ENCODE results near the gene D2HGDH. TPM values are rescaled to one million over a fixed set of nuclear protein-coding genes. Genes with fewer than 3 reads are reported as not detected.
A peak's percentile ranks its signal among the peaks of the same experiment; 100 is the strongest.

Gene D2HGDH
- total and polyA plus RNA-seq, 2 of the 13 experiments (the other 11 are each of a cell fraction or from before 2014, with no cell fraction given) = 19.2 to 20.3 TPM

- TF ChIP-seq BATF2 (CRISPR knock-in tag; IDR thresholded peaks at IDR 0.05) = peak; percentile 88; the same call in 1 of the 2 replicates
- TF ChIP-seq GZF1 (CRISPR knock-in tag; IDR thresholded peaks at IDR 0.05) = peak; percentile 94
- TF ChIP-seq SP1 (IDR thresholded peaks at IDR 0.05) = no peak
- peak; percentile 38; the same call in 1 of the 2 replicates for TF ChIP-seq SP1 (CRISPR knock-in tag; IDR thresholded peaks at IDR 0.05)
- 0 out of 2 replicates have a peak, but pooled peaks have one; percentile 50 for TF ChIP-seq RBAK (CRISPR knock-in tag; IDR thresholded peaks at IDR 0.05)
- peak; percentile 69; the same call in 1 of the 2 replicates for TF ChIP-seq HIVEP1 (CRISPR knock-in tag; IDR thresholded peaks at IDR 0.05)
- TF ChIP-seq ATM (IDR thresholded peaks at IDR 0.05; ENCODE audit: borderline replicate concordance) = no peak
- TF ChIP-seq PRDM4 (CRISPR knock-in tag; IDR thresholded peaks at IDR 0.05; ENCODE audit: borderline replicate concordance) = 0 out of 2 replicates have a peak, but pooled peaks have one; percentile 46
- TF ChIP-seq ZNF704 (CRISPR knock-in tag; IDR thresholded peaks at IDR 0.05; ENCODE audit: borderline replicate concordance) = peak; percentile 98
- 0 out of 2 replicates have a peak, but pooled peaks have one; percentile 89 for TF ChIP-seq ZNF775 (CRISPR knock-in tag; IDR thresholded peaks at IDR 0.05; ENCODE audit: borderline replicate concordance)
- no peak for TF ChIP-seq EED (CRISPR knock-in tag; IDR thresholded peaks at IDR 0.05)
- TF ChIP-seq KLF6 (CRISPR knock-in tag; IDR thresholded peaks at IDR 0.05) = peak; percentile 87; the same call in 1 of the 2 replicates
- TF ChIP-seq ZBTB43 (CRISPR knock-in tag; conservative IDR thresholded peaks at IDR 0.05) = peak; percentile 6; the same call in 1 of the 2 replicates
- no peak for TF ChIP-seq NAIF1 (CRISPR knock-in tag; IDR thresholded peaks at IDR 0.05; ENCODE audit: borderline replicate concordance)
- no peak for TF ChIP-seq TRIM22 (IDR thresholded peaks at IDR 0.05)
- no peak; the same call in 1 of the 2 replicates for TF ChIP-seq ZNF629 (CRISPR knock-in tag; conservative IDR thresholded peaks at IDR 0.05)
- peak; percentile 97 for TF ChIP-seq ZC3H13 (CRISPR knock-in tag; IDR thresholded peaks at IDR 0.05)
- peak; percentile 73; the same call in 1 of the 2 replicates for TF ChIP-seq HNF1B (CRISPR knock-in tag; IDR thresholded peaks at IDR 0.05)
- TF ChIP-seq MTA3 (CRISPR knock-in tag; IDR thresholded peaks at IDR 0.05) = no peak
- TF ChIP-seq IRX3 (CRISPR knock-in tag; IDR thresholded peaks at IDR 0.05; ENCODE audit: borderline replicate concordance, low read depth) = peak; percentile 92
Observed at GRCh38 chr2:241771286-241772062, 37.0 kb downstream of the D2HGDH start (continued).

Measured in HepG2 (cell line).